ENCODE data around the gene NPM1. TPM values are rescaled to one million over a fixed set of nuclear protein-coding genes. Genes with fewer than 3 reads are reported as not detected.

The NPM1 gene
- total and polyA plus RNA-seq, 12 donors: 248 to 1,064 (median 465) TPM

DNA sequence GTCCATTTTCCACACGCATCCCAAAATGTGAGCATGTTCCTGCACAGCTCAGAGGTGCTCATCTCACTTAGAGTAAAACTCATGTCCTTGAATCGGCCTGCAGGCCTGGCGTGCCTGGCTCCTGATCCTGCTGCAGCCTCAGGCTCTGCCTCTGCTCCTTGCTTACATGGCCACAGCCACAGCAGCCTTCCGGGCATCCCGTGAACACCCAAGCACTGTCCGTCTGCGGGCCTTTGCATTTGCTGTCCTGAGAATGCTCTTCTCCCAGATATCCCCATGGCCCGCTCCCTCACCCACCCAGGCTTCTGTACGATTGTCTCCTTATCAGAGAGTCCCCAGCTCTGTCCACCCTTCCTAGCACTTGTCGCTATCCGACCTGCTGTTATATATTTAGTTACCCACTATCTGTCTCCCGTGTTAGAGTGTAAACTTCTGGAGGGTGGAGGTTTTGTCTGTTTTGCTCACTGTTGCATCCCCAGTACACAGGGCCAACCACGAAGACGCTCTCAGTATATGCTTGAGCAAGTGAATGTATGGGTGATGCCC is 53.7 kb downstream of the NPM1 start:
- Histone ChIP-seq H3K27ac (peak overlapping the region in 8 of 10 donors; percentile 31 to 78 (median 60)), H3K36me3 (no peaks in the 10 kb centered on the region), H3K4me1 (peaks cover 21 to 72% (median 51%) of the 10 kb centered on the region in 9 donors), H3K27me3 (no peaks in the 10 kb centered on the region), H3K4me3 (no peak overlapping the region), H3K9me3 (no peaks in the 10 kb centered on the region)
- DNase-seq (no peak), ATAC-seq (peak in 7 of 8 donors; percentile 14 to 63 (median 43))
- TF ChIP-seq, protein P1, sequence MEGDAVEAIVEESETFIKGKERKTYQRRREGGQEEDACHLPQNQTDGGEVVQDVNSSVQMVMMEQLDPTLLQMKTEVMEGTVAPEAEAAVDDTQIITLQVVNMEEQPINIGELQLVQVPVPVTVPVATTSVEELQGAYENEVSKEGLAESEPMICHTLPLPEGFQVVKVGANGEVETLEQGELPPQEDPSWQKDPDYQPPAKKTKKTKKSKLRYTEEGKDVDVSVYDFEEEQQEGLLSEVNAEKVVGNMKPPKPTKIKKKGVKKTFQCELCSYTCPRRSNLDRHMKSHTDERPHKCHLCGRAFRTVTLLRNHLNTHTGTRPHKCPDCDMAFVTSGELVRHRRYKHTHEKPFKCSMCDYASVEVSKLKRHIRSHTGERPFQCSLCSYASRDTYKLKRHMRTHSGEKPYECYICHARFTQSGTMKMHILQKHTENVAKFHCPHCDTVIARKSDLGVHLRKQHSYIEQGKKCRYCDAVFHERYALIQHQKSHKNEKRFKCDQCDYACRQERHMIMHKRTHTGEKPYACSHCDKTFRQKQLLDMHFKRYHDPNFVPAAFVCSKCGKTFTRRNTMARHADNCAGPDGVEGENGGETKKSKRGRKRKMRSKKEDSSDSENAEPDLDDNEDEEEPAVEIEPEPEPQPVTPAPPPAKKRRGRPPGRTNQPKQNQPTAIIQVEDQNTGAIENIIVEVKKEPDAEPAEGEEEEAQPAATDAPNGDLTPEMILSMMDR (IDR thresholded peaks at IDR 0.05): no peak
- 50 to 68% methylated on average over 14 of the region's 14 CpGs for WGBS, 2 donors
- intact Hi-C loops (cut with DNase I): no loop called here

DNA sequence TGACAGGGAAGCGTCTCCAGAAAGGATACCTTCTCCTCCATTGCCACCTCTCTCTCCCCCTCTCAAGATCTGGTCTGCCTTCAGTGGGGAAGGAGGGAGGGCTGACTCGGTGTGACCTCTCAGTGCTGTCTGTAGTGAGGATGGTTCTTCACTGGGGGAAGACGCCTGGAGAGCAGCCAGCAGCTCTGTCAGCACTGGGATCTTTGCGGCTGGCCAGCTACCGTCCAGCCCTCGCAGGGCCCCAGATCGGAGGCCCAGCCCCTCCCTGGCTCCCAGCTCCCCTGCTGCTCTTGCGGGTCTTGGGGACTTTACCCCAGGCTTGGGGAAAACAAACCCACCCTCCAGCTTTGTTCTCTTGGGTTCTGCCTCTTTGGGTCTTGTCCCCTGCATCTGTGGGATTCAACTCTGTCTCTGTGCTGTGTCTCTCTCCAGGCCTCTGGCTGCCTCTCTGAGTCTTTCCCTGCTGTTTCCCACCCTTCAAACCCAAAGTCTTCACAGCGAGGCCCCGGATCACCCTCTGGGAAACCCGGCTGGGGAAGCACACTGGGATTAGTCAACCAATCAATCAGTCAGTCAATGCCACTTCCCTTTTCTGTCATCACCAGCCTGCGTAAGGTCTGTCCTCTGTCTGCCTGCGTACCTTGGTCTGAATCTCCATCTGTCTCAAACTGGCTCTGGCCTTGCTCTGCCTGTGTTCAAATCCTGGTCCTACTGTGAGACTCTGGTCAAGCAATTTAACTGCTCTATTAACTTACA is 54.8 kb downstream of the NPM1 start:
- H3K27ac ChIP-seq: peak overlapping the region in 4 of 10 donors; percentile 46 to 69 (median 58)
- H3K4me1 ChIP-seq: peaks cover 18 to 69% (median 46%) of the 10 kb centered on the region in 9 donors
- 46 to 50% methylated on average over 13 of the region's 13 CpGs for WGBS, 2 donors
- DNase-seq (no peak), ATAC-seq (peak in 4 of 8 donors; percentile 5 to 32 (median 21))
- H3K4me3 ChIP-seq: no peak overlapping the region
- intact Hi-C loops (cut with DNase I): no loop called here
- TF ChIP-seq, protein P1 (IDR thresholded peaks at IDR 0.05): no peak
- no peaks in the 10 kb centered on the region for H3K27me3 ChIP-seq
- no peaks in the 10 kb centered on the region for H3K9me3 ChIP-seq
- no peaks in the 10 kb centered on the region for H3K36me3 ChIP-seq

DNA sequence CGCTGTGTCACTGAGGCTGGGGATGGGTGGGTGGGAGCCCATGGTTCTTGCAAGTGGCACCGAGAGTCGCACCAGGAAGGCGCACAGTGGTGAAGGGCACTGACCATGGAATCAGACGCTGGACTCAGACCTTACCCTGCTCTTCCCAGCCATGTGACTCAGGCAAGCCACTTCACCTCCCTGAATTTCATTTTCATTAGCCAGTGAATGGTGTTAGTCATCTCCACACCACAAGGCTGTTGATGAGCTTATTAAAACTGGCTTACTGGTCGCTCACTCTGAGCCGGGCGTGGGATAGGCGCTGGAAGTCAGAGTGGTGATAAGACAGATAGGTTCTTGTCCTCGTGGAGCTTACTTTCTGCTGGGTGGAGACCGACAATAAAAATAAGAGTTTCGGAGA is 56.9 kb downstream of the NPM1 start:
- H3K36me3 ChIP-seq: no peaks in the 10 kb centered on the region
- peaks cover 18 to 64% (median 38%) of the 10 kb centered on the region in 9 donors for H3K4me1 ChIP-seq
- WGBS, 2 donors: 80 to 90% methylated on average over 12 of the region's 12 CpGs
- H3K9me3 ChIP-seq: no peaks in the 10 kb centered on the region
- DNase-seq (no peak), ATAC-seq (no peak)
- TF ChIP-seq, protein P1 (IDR thresholded peaks at IDR 0.05): no peak
- intact Hi-C loops (cut with DNase I): no loop called here
- no peak overlapping the region for H3K4me3 ChIP-seq
- no peak overlapping the region for H3K27ac ChIP-seq
- H3K27me3 ChIP-seq: no peaks in the 10 kb centered on the region

DNA sequence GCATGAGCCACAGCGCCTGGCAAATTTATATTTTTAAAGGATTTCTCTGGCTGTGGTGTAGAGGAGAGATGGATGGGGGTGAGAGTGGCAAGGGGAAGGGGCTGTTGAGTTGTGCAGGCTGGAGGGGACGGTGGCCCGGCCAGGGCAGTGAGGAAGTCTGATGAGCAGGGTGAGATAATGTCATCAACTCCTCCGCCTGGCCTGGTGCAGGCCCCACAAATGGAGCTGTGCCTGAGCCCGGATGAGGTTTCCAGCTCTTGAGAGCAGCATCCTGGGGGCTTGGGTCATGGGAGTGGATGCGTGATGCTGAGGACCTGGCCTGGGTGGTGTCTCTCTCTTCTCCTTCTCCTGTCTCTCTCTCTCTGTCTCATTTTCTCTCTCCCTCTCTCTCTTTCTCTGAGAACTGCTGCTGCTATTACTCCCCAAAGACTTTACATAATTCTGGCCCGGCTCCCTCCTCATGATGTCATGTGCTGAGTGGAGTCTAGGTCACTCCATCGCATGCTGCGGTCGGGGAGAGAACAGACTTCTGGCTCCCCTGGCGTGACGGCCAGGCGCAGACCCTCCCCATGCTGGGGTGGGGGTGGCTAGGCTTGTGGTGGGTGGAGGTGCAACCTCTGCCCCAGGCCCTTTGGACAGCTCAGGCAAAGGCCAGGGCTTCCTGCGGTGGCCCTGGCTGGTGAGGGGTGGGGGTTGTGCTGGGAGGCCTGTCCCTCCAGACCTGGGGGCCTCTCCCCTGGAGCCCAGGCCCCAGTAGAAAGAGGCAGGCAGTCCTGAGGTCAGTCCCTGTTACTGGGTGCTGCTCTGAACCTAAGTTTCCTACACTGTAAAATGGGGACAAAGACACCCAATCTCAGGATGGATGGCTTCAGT is 58.2 kb downstream of the NPM1 start:
- Histone ChIP-seq H3K4me1 (peaks cover 13 to 56% (median 28%) of the 10 kb centered on the region in 9 donors), H3K27ac (peak overlapping the region in 5 of 10 donors; percentile 54 to 64 (median 62)), H3K4me3 (no peak overlapping the region), H3K36me3 (no peaks in the 10 kb centered on the region), H3K27me3 (peaks cover 0 to 11% (median 0%) of the 10 kb centered on the region in 7 donors), H3K9me3 (no peaks in the 10 kb centered on the region)
- TF ChIP-seq, protein P1 (IDR thresholded peaks at IDR 0.05): no peak
- 42 to 52% methylated on average over 14 of the region's 14 CpGs for WGBS, 2 donors
- ATAC-seq: peak; percentile 54 to 80 (median 72)
- DNase-seq: peak; percentile 44 to 79
- intact Hi-C loops (cut with DNase I): no loop called here

All from heart right ventricle (tissue), 16 donors.